GM12864 (cell line): ENCODE results near the gene CYTH4.

Experiments
- DNase-seq: peaks from one replicate; pipeline ENCODE4 v3.0.0-alpha.2; 2011; ENCODE audit warnings: low read depth
- H3K4me3 ChIP-seq: 2 replicates; pipeline ENCODE4 v1.5.1; 2011; ENCODE audit warnings: mild to moderate bottlenecking, low read depth, low read length, control low read depth
- TF ChIP-seq, protein P1 (sequence below): IDR thresholded peaks from 2 replicates; pipeline ENCODE4 v1.5.1; 2011; ENCODE audit warnings: low read depth, mild to moderate bottlenecking, moderate library complexity, low read length, control low read depth, inconsistent platforms; ENCODE audit errors: missing control alignments

CYTH4 gene

DNA sequence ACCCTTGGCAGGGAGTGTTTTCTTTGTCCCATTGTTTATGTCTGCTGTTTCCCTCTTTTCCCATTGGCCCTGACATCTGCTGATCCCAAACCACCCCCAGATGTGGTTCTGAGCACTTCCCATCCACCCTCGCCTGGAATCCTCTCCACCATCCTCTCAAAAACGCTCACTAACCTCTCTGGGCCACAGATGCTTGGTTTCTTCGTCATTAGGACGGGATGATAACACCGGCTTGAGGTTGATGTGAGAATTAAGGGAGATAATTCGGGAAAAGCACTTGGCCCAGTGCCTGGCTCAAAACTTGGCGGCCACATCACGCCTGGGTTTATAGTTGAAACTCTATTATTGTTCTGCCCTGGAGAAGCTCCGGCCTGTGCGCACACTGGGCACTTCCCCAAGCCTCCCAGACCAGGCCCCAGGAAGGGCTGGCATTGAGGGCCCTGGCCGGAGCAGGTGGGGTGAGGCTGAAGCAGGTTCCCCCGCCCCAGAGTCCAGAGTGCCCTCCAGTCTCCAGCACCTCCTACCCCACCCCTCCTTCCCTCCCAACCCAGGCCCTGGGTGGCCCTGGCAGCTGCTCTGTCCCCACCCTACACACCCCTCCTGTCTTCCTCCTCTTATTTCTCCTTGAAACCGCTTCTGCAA lies 63.7 kb downstream of the CYTH4 start:
- TF ChIP-seq, protein P1, sequence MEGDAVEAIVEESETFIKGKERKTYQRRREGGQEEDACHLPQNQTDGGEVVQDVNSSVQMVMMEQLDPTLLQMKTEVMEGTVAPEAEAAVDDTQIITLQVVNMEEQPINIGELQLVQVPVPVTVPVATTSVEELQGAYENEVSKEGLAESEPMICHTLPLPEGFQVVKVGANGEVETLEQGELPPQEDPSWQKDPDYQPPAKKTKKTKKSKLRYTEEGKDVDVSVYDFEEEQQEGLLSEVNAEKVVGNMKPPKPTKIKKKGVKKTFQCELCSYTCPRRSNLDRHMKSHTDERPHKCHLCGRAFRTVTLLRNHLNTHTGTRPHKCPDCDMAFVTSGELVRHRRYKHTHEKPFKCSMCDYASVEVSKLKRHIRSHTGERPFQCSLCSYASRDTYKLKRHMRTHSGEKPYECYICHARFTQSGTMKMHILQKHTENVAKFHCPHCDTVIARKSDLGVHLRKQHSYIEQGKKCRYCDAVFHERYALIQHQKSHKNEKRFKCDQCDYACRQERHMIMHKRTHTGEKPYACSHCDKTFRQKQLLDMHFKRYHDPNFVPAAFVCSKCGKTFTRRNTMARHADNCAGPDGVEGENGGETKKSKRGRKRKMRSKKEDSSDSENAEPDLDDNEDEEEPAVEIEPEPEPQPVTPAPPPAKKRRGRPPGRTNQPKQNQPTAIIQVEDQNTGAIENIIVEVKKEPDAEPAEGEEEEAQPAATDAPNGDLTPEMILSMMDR = no peak
- H3K4me3 ChIP-seq = no peak overlapping the region
- no peak for DNase-seq

DNA sequence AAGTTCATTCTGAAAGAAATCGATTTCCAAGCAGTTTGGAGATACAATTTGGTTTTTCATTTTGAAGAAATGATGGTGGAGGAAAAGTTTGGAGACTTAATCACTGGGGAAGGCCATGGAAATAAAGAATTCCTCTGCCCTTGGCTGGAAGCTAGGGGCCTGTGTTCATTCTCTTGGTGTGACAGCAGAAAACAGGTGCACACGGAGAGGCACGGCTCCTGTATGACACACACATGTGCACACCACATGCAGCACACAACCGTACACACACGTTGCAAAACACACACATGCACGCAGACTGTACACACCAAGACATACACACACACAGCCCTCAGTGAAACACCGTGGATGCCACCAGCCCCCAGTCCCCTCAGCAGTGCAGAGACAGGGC lies 64.2 kb downstream of the CYTH4 start:
- TF ChIP-seq, protein P1 = no peak
- H3K4me3 ChIP-seq = no peak overlapping the region
- no peak for DNase-seq

DNA sequence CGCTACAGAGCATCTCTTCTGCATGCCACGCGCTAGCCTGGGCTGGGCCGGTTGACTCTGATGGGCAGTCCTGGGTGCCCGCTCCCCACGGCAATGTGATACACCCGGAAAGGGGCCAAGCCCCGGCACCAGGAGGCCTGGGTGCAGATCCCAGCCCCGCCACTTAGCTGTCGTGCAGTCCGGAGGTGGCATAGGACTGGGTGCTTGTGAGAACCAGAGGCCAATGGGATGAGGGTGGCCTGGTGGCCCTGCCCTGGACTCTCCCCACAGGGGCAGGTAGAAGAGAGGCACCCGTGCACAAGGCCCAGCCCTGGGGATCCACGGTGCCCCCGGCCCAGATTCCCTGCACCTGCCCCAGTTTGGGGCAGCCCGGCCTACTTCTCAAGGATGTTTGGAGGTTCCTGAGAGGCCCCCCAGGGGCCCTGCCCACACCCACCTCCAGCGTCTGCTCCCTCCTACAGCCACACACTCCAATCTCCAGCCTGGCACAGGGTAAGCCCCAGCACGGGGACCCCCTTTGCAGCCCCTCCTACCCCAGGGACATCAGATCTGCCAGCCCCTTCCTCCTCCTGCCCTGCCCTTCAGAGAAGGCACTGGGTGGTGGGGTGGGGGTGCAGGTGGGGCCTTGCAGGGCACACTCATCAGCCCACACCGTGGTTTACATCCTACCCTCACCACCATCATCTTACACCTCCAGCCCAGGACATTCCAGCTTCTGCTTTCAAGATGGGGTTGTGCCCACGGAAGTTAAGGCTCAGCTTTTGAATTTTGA lies 66.9 kb downstream of the CYTH4 start:
- DNase-seq = no peak
- no peak overlapping the region for H3K4me3 ChIP-seq
- TF ChIP-seq, protein P1 = no peak

DNA sequence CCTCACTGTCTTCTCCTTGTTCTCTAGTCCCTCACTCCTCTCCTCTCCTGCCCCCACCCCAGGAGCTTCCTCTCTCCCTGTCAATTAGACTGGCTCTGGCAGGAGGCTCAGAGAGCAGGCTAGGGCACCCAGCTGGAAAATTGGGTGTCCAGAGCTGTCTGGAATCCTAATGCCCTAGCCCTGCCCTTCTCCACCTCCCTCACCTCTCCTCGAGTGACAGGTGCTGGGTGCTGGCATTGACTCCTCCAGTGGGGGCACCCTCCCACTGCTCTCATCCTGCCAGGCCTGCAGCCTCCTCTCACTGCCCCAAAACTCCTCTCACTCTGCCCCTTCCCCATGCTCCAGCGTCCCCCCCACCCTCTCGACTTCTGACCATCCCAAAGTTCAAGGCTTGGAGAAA lies 68.9 kb downstream of the CYTH4 start:
- DNase-seq = no peak
- TF ChIP-seq, protein P1 = no peak
- H3K4me3 ChIP-seq = no peak overlapping the region

DNA sequence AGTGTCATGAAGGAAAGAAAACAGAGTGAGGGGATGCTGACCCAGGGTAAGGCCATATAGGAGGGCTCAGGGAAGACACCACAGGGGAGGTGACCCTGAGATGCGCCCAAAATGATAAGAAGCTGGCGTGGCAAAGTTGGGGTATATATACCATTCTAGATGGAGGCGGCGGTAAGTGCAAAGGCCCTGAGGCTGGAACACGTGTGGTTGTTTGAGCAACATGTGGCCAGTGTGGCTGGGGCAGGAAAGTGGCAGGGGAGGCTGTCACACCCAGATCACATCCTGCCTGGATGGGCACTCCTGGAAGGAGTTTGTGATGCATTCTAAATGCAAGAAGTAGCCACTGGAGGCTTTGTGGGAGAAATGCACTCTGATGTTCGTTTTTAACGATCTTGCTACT lies 70.2 kb downstream of the CYTH4 start:
- no peak for DNase-seq
- TF ChIP-seq, protein P1 = no peak
- H3K4me3 ChIP-seq = no peak overlapping the region

DNA sequence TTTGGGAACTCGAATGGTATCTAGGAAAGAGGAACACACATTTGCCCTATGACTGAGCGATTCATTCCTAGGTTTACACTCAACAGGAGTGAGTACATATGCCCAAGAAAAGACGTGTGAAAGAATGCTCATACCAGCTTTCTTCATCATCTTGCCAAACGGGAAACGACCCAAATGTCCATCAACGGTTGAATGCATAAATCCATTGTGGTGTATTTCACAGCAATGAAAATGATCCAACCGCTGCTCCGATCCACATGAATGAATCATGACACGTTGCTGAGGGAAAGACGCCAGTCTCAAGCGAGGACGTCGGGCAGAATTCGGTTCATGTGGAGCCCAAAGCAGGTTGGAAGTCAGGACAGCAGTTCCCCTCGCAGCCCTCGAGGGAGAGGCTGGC lies 71.5 kb downstream of the CYTH4 start:
- DNase-seq = no peak
- no peak overlapping the region for H3K4me3 ChIP-seq
- TF ChIP-seq, protein P1 = no peak

DNA sequence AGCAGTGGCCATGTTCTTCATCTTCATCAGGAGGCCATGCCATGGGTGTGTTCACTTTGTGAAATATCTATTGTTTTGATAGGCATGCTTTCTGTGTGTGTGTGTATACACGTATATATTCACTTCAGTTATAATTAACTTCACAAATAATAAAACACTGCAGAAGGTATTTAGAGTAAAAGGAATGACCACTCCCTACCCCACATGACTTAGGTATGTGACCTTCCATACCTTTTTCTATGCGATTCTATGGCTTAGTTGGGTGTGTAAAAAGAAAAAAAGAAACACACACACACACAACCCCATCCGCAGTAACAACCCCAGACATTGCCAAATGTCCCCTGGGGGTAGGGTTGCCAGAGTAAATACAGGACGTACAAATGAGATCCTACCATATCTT lies 72.0 kb downstream of the CYTH4 start:
- no peak for DNase-seq
- no peak overlapping the region for H3K4me3 ChIP-seq
- TF ChIP-seq, protein P1 = no peak
